Measurements from ENCODE around the gene HIVEP1.

DNA sequence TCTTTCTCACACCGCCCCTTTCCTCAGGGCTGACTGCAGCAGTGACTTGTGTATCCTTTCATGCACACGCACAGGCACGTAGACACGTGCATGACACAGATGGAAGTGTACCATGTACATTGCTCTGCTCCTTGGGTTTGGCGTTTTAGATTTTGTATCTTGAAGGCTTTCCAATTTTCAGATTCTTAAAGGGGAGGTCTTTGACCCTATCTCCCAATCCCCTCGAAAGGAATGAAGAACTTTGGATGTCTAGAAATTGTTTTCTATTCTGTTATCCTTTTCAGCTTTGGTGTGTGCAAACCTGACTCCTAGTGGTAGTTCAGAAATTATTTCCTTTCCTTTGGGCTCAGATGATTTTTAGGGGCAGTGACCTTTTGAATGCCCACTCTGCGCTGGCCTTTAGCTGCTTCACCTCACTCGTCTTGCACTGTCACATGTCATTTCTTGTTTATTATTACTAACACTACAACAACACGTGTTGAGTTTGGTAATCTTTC is 63.0 kb downstream of the HIVEP1 start:
- TF ChIP-seq, protein P1, sequence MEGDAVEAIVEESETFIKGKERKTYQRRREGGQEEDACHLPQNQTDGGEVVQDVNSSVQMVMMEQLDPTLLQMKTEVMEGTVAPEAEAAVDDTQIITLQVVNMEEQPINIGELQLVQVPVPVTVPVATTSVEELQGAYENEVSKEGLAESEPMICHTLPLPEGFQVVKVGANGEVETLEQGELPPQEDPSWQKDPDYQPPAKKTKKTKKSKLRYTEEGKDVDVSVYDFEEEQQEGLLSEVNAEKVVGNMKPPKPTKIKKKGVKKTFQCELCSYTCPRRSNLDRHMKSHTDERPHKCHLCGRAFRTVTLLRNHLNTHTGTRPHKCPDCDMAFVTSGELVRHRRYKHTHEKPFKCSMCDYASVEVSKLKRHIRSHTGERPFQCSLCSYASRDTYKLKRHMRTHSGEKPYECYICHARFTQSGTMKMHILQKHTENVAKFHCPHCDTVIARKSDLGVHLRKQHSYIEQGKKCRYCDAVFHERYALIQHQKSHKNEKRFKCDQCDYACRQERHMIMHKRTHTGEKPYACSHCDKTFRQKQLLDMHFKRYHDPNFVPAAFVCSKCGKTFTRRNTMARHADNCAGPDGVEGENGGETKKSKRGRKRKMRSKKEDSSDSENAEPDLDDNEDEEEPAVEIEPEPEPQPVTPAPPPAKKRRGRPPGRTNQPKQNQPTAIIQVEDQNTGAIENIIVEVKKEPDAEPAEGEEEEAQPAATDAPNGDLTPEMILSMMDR (IDR thresholded peaks at IDR 0.05): peak in 3 of 4 experiments; percentile 20 to 36 (median 31)
- TF ChIP-seq POLR2A (IDR thresholded peaks at IDR 0.05) (no peak), POLR2AphosphoS5 (IDR thresholded peaks at IDR 0.05) (no peak)

Data from prostate gland (tissue), 2 donors.